22Rv1 (cell line): Measurements from ENCODE around the gene TAF5L.
"Not testable (repeated sequence)": the region's sequence is repeated elsewhere in the genome, so short reads cannot be mapped to it uniquely, and the experiment has no call there.

Experiments used
- H3K27ac ChIP-seq: fragments of 450-650 bp; 2 replicates; pipeline ENCODE4 v1.5.1; 2017
- ZFX ChIP-seq: fragments of 450-650 bp; IDR thresholded peaks from 2 replicates; pipeline ENCODE4 v1.6.1; 2017; ENCODE audit warnings: antibody characterized with exemption, borderline replicate concordance
- TF ChIP-seq, protein P1 (sequence below): fragments of 450-650 bp; IDR thresholded peaks from 2 replicates; pipeline ENCODE4 v1.5.1; 2017; ENCODE audit warnings: mild to moderate bottlenecking

TAF5L gene

DNA sequence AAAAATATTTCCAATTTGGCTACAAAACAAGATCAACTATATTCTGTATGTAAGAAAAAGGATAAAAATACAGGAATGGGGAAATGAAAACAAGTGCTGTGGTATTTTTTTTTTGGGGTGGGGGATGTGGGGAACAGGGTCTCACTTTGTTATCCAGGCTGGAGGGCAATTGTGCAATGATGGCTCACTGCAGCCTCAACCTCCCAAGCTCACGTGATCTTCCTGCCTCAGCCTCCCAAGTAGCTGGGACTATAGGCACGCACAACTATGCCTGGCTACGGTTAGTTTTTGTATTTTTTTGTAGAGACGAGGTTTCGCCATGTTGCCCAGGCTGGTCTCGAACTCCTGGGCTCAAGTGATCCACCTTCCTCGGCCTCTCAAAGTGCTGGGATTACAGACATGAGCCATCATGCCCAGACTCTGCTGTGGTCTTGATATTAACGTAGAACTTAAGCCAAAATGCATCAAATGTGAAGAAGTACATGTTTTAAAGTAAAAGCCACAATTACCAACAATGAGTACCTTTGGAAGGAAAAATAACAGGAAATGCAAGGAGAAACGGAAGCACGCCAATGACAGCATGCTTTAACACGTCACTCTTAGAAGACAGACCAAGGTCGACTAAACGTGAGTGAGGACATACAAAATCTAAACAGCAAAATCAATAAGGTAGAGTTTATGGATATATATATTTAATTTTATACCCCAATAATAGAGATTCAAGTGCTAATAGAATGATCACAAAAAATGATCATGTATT, 58.6 kb downstream of the TAF5L start:
- H3K27ac ChIP-seq = no peak overlapping the region
- no peak for TF ChIP-seq ZFX
- TF ChIP-seq, protein P1, sequence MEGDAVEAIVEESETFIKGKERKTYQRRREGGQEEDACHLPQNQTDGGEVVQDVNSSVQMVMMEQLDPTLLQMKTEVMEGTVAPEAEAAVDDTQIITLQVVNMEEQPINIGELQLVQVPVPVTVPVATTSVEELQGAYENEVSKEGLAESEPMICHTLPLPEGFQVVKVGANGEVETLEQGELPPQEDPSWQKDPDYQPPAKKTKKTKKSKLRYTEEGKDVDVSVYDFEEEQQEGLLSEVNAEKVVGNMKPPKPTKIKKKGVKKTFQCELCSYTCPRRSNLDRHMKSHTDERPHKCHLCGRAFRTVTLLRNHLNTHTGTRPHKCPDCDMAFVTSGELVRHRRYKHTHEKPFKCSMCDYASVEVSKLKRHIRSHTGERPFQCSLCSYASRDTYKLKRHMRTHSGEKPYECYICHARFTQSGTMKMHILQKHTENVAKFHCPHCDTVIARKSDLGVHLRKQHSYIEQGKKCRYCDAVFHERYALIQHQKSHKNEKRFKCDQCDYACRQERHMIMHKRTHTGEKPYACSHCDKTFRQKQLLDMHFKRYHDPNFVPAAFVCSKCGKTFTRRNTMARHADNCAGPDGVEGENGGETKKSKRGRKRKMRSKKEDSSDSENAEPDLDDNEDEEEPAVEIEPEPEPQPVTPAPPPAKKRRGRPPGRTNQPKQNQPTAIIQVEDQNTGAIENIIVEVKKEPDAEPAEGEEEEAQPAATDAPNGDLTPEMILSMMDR = no peak

DNA sequence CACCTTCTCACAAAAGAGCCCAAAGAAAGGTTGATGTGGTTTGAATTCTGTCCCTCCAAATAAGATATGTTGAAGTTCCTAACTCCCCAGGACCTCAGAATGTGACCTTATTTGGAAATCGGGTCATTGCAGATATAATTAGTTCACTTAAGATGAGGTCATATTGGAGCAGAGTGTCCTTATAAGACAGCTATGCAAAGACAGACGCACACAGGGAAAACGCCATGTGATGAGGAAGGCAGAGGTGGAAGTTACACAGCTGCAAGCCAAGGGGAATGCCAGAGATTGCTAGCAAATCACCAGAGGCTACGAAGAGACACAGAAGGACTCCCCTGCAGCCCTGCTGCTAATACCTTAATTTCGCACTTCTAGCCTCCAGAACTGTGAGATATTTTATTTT, 62.2 kb downstream of the TAF5L start:
- H3K27ac ChIP-seq = no peak overlapping the region
- no peak for TF ChIP-seq ZFX
- TF ChIP-seq, protein P1 = no peak

DNA sequence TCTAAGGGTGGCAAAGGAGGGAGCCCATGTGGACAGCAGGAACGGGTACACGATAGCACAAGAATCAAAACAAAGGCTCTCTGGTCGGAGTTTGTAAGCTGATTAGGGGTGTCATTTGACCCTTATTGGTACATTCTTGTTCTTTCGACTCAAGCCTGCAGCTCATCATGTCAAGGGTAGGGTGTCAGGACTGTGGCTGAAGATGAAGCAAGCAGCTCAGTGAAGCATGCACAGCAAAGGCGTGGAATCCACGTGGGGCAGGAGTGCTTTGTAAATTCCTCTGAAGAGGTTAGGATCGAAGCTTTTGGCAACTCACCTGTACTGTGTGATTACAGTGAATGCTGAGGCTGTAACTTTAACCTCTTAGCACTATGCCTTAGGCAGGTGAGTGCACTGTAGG, 62.7 kb downstream of the TAF5L start:
- H3K27ac ChIP-seq = no peak overlapping the region
- TF ChIP-seq ZFX = no peak
- TF ChIP-seq, protein P1 = no peak

DNA sequence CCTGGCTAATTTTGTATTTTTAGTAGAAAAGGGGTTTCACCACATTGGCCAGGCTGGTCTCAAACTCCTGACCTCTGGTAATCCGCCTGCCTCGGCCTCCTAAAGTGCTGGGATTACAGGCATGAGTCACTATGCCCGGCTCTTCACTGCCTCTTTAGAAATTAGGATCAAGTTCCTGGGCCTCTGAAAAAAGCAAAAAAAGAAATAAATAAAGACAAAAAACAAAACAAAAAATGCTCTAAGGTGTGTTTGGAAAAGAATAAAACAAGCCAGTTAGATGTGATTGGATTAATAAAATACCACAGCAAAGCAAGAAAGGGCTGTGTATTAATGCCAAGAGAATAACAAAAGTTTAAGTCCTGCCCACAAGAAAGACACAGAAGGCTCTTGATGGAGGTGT, 63.2 kb downstream of the TAF5L start:
- TF ChIP-seq, protein P1 = no peak
- TF ChIP-seq ZFX = no peak
- H3K27ac ChIP-seq = no peak overlapping the region

DNA sequence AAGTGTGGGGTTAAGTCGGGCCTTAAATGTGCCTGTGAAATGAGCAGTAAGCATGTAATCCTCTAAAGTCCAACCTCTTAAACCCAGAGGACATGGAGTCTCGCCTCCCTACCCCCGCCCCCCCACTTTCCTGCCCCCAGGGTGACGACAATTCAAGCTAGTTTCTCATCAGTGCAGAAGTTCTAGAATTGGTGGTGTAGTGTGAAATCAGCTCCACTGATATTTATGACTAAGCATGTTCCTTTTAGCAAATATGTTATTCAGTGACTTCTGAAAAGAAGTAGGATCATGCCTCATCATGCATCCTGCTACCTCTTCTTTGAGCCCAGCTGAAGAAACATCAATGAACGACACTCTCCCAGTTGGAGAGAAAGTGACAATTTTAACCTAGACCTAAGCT, 64.8 kb downstream of the TAF5L start:
- TF ChIP-seq, protein P1 = no peak
- TF ChIP-seq ZFX = no peak
- no peak overlapping the region for H3K27ac ChIP-seq

DNA sequence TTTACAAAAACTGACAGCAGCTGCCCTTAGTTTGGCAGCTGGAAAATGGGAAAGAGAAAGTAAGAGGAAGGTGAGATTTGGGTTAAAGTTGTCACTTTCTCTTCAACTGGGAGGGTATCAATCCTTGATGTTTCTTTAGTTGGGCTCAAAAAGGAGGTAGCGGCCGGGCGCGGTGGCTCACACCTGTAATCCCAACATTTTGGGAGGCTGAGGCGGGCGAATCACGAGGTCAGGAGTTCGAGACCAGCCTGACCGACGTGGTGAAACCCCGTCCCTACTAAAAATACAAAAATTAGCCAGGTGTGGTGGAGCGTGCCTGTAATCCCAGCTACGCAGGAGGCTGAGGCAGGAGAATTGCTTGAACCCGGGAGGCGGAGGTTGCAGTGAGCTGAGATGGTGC, 65.8 kb downstream of the TAF5L start:
- H3K27ac ChIP-seq = not testable (repeated sequence)

DNA sequence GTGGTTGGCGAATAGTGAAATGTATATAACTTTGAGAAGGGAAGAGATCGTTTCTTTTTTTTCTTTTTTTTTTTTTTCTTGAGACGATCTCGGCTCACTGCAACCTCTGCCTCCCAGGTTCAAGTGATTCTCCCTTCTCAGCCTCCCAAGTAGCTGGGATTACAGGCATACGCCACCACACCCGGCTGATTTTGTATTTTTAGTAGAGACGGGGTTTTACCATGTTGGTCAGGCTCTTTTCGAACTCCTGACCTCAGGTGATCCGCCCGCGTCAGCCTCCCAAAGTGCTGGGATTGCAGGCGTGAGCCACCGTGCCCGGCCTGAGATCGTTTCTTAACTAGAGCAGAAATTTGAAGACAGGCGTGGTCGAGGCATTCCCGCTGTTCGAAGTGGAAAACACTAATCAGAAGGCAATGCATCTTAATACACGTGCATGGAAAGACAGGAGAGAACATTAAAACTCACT, 66.6 kb downstream of the TAF5L start:
- peak overlapping the region; percentile 82 for H3K27ac ChIP-seq

DNA sequence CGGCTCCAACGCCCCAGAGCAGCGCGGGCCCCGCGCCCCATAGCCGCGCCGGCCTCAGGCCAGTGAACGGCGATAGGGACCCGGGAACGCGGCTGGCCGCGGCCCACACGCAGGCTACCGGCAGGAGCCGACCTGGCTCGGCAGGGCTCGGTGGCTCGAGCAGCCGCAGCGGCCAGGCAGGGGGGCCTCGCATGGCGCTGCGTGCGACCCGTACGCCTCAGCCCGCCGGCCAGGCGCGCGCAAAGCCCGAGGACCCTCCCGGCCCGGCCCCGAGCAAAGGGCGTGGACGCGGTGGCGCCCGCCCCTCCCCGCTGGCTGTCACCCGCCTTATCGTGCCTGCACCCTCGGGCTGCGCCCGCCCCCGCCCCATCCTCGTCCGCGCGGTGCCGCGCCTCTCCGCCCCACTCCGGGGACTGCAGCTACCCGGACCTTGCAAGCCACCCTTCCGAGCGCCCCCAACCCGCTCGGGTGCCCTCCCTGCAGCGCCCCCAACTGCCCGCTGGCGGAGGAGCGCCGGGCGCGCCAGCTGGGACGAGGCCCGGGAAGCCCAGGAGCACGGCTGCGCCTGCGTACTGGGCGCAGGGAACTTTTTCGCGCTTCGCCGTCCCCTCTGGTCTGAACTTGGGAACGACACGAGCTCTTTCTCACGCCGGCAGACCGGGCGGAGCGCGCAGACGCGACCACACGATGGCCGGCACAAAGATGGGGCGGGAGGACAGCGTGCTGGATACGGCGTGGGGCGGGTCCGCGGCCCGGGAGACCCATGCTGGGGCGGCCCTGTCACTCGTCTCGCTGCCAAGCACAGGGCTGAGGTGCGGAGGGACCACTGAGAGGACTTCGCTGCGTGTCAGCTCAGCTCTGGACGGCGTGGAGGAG, 67.2 kb downstream of the TAF5L start, which contains the start of gene ABCB10:
Gene ABCB10 (minus strand): TSS at position 248 of the 876 bp plus-strand sequence. CDS start 55 bp downstream, at position 193.
- peak within 1 kb of the TSS; percentile 82 for H3K27ac ChIP-seq
- no peak for TF ChIP-seq ZFX
- TF ChIP-seq, protein P1 = peak; percentile 98
